Measurements from ENCODE around the gene LY6G6F. TPM values are rescaled to one million over a fixed set of nuclear protein-coding genes. Genes with fewer than 3 reads are reported as not detected.

The LY6G6F gene
- polyA plus RNA-seq, 4 donors = 0.33 to 1.0 (median 0.80) TPM

GRCh38 chr6:31737315-31737990 is 30.8 kb downstream of the LY6G6F start:
- peak in 2 of 4 donors; percentile 31 to 71 for DNase-seq (ENCODE audit: low read depth in 4 of 4, low spot score in 3 of 4)

GRCh38 chr6:31737991-31738979 is 31.6 kb downstream of the LY6G6F start:
- peak in 2 of 4 donors; percentile 53 to 65 for DNase-seq (ENCODE audit: low read depth in 4 of 4, low spot score in 3 of 4)

GRCh38 chr6:31739639-31740396 is 33.2 kb downstream of the LY6G6F start, which contains the start of gene MSH5:
Gene MSH5, plus strand, starts transcription at chr6:31740005. Its CDS starts 462 bp downstream, at chr6:31740467.
- DNase-seq (ENCODE audit: low read depth in 4 of 4, low spot score in 3 of 4) = peak; percentile 97 to 99 (median 98)

- no peak for DNase-seq (ENCODE audit: low read depth in 4 of 4, low spot score in 3 of 4)
Observed at GRCh38 chr6:31740397-31741223, 33.9 kb downstream of the LY6G6F start.

GRCh38 chr6:31741815-31742214 is 35.1 kb downstream of the LY6G6F start:
- no peak for DNase-seq (ENCODE audit: low read depth in 4 of 4, low spot score in 3 of 4)

GRCh38 chr6:31742894-31743293 is 36.2 kb downstream of the LY6G6F start:
- no peak for DNase-seq (ENCODE audit: low read depth in 4 of 4, low spot score in 3 of 4)

GRCh38 chr6:31744422-31744821 is 37.8 kb downstream of the LY6G6F start:
- no peak for DNase-seq (ENCODE audit: low read depth in 4 of 4, low spot score in 3 of 4)

GRCh38 chr6:31749301-31750036 is 42.8 kb downstream of the LY6G6F start:
- no peak for DNase-seq (ENCODE audit: low read depth in 4 of 4, low spot score in 3 of 4)

- DNase-seq (ENCODE audit: low read depth in 4 of 4, low spot score in 3 of 4) = no peak
Observed at GRCh38 chr6:31750411-31751022, 43.9 kb downstream of the LY6G6F start.

- DNase-seq (ENCODE audit: low read depth in 4 of 4, low spot score in 3 of 4) = no peak
Observed at GRCh38 chr6:31752739-31753319, 46.2 kb downstream of the LY6G6F start.

- no peak for DNase-seq (ENCODE audit: low read depth in 4 of 4, low spot score in 3 of 4)
Observed at GRCh38 chr6:31758281-31758680, 51.6 kb downstream of the LY6G6F start.

Other genes starting within 250 kb of the LY6G6F start
- gene MICB, start 208.7 kb upstream of the LY6G6F start, polyA plus RNA-seq (ENCODE audit: insufficient read length in 4 of 4) = 1 to 10 TPM in 3 of 4 donors, under 1 TPM in 1; 0.80 to 1.6 (median 1.4) TPM
- 10 to 100 TPM; 14.0 to 27.9 (median 20.6) TPM for gene MCCD1, start 177.9 kb upstream of the LY6G6F start, polyA plus RNA-seq (ENCODE audit: insufficient read length in 4 of 4)
- 100 to 1,000 TPM; 498 to 550 (median 542) TPM for gene DDX39B, start 164.9 kb upstream of the LY6G6F start, polyA plus RNA-seq (ENCODE audit: insufficient read length in 4 of 4)
- 10 to 100 TPM in 1 of 4 donors, 1 to 10 TPM in 3; 6.4 to 11.8 (median 7.3) TPM for gene ATP6V1G2, start 160.3 kb upstream of the LY6G6F start, polyA plus RNA-seq (ENCODE audit: insufficient read length in 4 of 4)
- gene NFKBIL1, start 159.3 kb upstream of the LY6G6F start, polyA plus RNA-seq (ENCODE audit: insufficient read length in 4 of 4) = 10 to 100 TPM; 19.1 to 27.4 (median 20.8) TPM
- under 1 TPM; 0.22 to 0.45 (median 0.34) TPM for gene LTA, start 134.6 kb upstream of the LY6G6F start, polyA plus RNA-seq (ENCODE audit: insufficient read length in 4 of 4)
- under 1 TPM; 0.08 to 0.28 (median 0.16) TPM for gene TNF, start 131.3 kb upstream of the LY6G6F start, polyA plus RNA-seq (ENCODE audit: insufficient read length in 4 of 4)
- gene LTB, start 124.4 kb upstream of the LY6G6F start, polyA plus RNA-seq (ENCODE audit: insufficient read length in 4 of 4) = 1 to 10 TPM; 1.0 to 2.3 (median 1.2) TPM
- gene LST1, start 120.6 kb upstream of the LY6G6F start, polyA plus RNA-seq (ENCODE audit: insufficient read length in 4 of 4) = 1 to 10 TPM; 3.8 to 7.0 (median 4.7) TPM
- gene NCR3, start 113.9 kb upstream of the LY6G6F start, polyA plus RNA-seq (ENCODE audit: insufficient read length in 4 of 4) = under 1 TPM in 1 of 4 donors, not detected in 3; 0.25 TPM
- 10 to 100 TPM; 73.2 to 86.0 (median 82.3) TPM for gene AIF1, start 91.6 kb upstream of the LY6G6F start, polyA plus RNA-seq (ENCODE audit: insufficient read length in 4 of 4)
- 100 to 1,000 TPM; 158 to 215 (median 172) TPM for gene PRRC2A, start 86.2 kb upstream of the LY6G6F start, polyA plus RNA-seq (ENCODE audit: insufficient read length in 4 of 4)
- 100 to 1,000 TPM; 236 to 267 (median 247) TPM for gene BAG6, start 54.2 kb upstream of the LY6G6F start, polyA plus RNA-seq (ENCODE audit: insufficient read length in 4 of 4)
- gene APOM, start 51.0 kb upstream of the LY6G6F start, polyA plus RNA-seq (ENCODE audit: insufficient read length in 4 of 4) = 100 to 1,000 TPM in 3 of 4 donors, 10 to 100 TPM in 1; 91.2 to 139 (median 117) TPM
- 10 to 100 TPM; 20.0 to 22.5 (median 20.7) TPM for gene C6orf47, start 46.1 kb upstream of the LY6G6F start, polyA plus RNA-seq (ENCODE audit: insufficient read length in 4 of 4)
- gene GPANK1, start 41.9 kb upstream of the LY6G6F start, polyA plus RNA-seq (ENCODE audit: insufficient read length in 4 of 4) = 10 to 100 TPM; 25.6 to 28.8 (median 26.0) TPM
- 100 to 1,000 TPM; 237 to 255 (median 246) TPM for gene CSNK2B, start 40.8 kb upstream of the LY6G6F start, polyA plus RNA-seq (ENCODE audit: insufficient read length in 4 of 4)
- gene LY6G5B, start 36.9 kb upstream of the LY6G6F start, polyA plus RNA-seq (ENCODE audit: insufficient read length in 4 of 4) = 10 to 100 TPM; 14.0 to 21.3 (median 15.2) TPM
- 1 to 10 TPM; 2.4 to 3.3 (median 2.7) TPM for gene LY6G5C, start 25.8 kb upstream of the LY6G6F start, polyA plus RNA-seq (ENCODE audit: insufficient read length in 4 of 4)
- gene ABHD16A, start 3.5 kb upstream of the LY6G6F start, polyA plus RNA-seq (ENCODE audit: insufficient read length in 4 of 4) = 10 to 100 TPM; 52.5 to 62.6 (median 52.9) TPM
- under 1 TPM in 1 of 4 donors, not detected in 3; 0.82 TPM for gene LY6G6D, start 8.5 kb downstream of the LY6G6F start, polyA plus RNA-seq (ENCODE audit: insufficient read length in 4 of 4)
- under 1 TPM in 3 of 4 donors, not detected in 1; 0.28 to 0.43 (median 0.40) TPM for gene LY6G6C, start 14.9 kb downstream of the LY6G6F start, polyA plus RNA-seq (ENCODE audit: insufficient read length in 4 of 4)
- 1 to 10 TPM in 3 of 4 donors, under 1 TPM in 1; 0.96 to 3.8 (median 1.2) TPM for gene MPIG6B, start 16.5 kb downstream of the LY6G6F start, polyA plus RNA-seq (ENCODE audit: insufficient read length in 4 of 4)
- 100 to 1,000 TPM; 148 to 230 (median 168) TPM for gene DDAH2, start 22.4 kb downstream of the LY6G6F start, polyA plus RNA-seq (ENCODE audit: insufficient read length in 4 of 4)
- gene CLIC1, start 29.7 kb downstream of the LY6G6F start, polyA plus RNA-seq (ENCODE audit: insufficient read length in 4 of 4) = 100 to 1,000 TPM; 290 to 327 (median 297) TPM
- 10 to 100 TPM; 18.3 to 25.7 (median 20.5) TPM for gene MSH5, start 33.1 kb downstream of the LY6G6F start, polyA plus RNA-seq (ENCODE audit: insufficient read length in 4 of 4)
- 1 to 10 TPM; 2.7 to 9.2 (median 5.6) TPM for gene SAPCD1, start 55.8 kb downstream of the LY6G6F start, polyA plus RNA-seq (ENCODE audit: insufficient read length in 4 of 4)
- gene VWA7, start 70.5 kb downstream of the LY6G6F start, polyA plus RNA-seq (ENCODE audit: insufficient read length in 4 of 4) = 10 to 100 TPM in 1 of 4 donors, 1 to 10 TPM in 3; 7.1 to 10.4 (median 8.7) TPM
- 10 to 100 TPM; 56.8 to 59.8 (median 59.0) TPM for gene VARS1, start 88.9 kb downstream of the LY6G6F start, polyA plus RNA-seq (ENCODE audit: insufficient read length in 4 of 4)
- 10 to 100 TPM; 82.9 to 92.5 (median 84.0) TPM for gene LSM2, start 100.1 kb downstream of the LY6G6F start, polyA plus RNA-seq (ENCODE audit: insufficient read length in 4 of 4)
- gene HSPA1L, start 108.4 kb downstream of the LY6G6F start, polyA plus RNA-seq (ENCODE audit: insufficient read length in 4 of 4) = 1 to 10 TPM; 3.8 to 4.8 (median 4.0) TPM
- gene HSPA1A, start 108.7 kb downstream of the LY6G6F start, polyA plus RNA-seq (ENCODE audit: insufficient read length in 4 of 4) = 100 to 1,000 TPM in 2 of 4 donors, 10 to 100 TPM in 2; 93.4 to 143 (median 105) TPM
- gene HSPA1B, start 120.9 kb downstream of the LY6G6F start, polyA plus RNA-seq (ENCODE audit: insufficient read length in 4 of 4) = 100 to 1,000 TPM; 106 to 189 (median 147) TPM
- 10 to 100 TPM; 76.5 to 91.2 (median 76.6) TPM for gene NEU1, start 156.0 kb downstream of the LY6G6F start, polyA plus RNA-seq (ENCODE audit: insufficient read length in 4 of 4)
- 10 to 100 TPM; 44.2 to 55.2 (median 44.7) TPM for gene SLC44A4, start 172.1 kb downstream of the LY6G6F start, polyA plus RNA-seq (ENCODE audit: insufficient read length in 4 of 4)
- 10 to 100 TPM; 71.6 to 88.6 (median 77.8) TPM for gene EHMT2, start 190.8 kb downstream of the LY6G6F start, polyA plus RNA-seq (ENCODE audit: insufficient read length in 4 of 4)
- 10 to 100 TPM; 21.6 to 27.7 (median 23.0) TPM for gene ZBTB12, start 195.2 kb downstream of the LY6G6F start, polyA plus RNA-seq (ENCODE audit: insufficient read length in 4 of 4)
- 1 to 10 TPM; 3.6 to 5.6 (median 4.3) TPM for gene C2, start 220.9 kb downstream of the LY6G6F start, polyA plus RNA-seq (ENCODE audit: insufficient read length in 4 of 4)
- 10 to 100 TPM in 1 of 4 donors, 1 to 10 TPM in 3; 5.0 to 20.8 (median 6.1) TPM for gene CFB, start 239.2 kb downstream of the LY6G6F start, polyA plus RNA-seq (ENCODE audit: insufficient read length in 4 of 4)

Data from right renal pelvis (tissue), 4 donors.